ENCODE data around the gene RFESD. TPM values are rescaled to one million over a fixed set of nuclear protein-coding genes. Genes with fewer than 3 reads are reported as not detected.

The RFESD gene
- polyA plus RNA-seq, 3 donors = 0.15 to 1.4 (median 0.24) TPM

GRCh38 chr5:95707055-95707454 is 60.5 kb downstream of the RFESD start:
- no peak overlapping the region for H2AFZ ChIP-seq (ENCODE audit: insufficient read depth, low read depth, low read length, poor library complexity, severe bottlenecking)
- no peaks in the 10 kb centered on the region for H3K79me2 ChIP-seq (ENCODE audit: insufficient read depth, low read length)
- peaks cover 2% of the 10 kb centered on the region for H3K4me1 Mint-ChIP-seq
- H3K4me2 ChIP-seq (replicated peaks; ENCODE audit: extremely low read depth, low read length, poor library complexity, severe bottlenecking) = no peak overlapping the region
- no peak overlapping the region for H3K27ac ChIP-seq (ENCODE audit: low read depth in 1 of 2, low read length in 2 of 2)
- TF ChIP-seq, protein P1, sequence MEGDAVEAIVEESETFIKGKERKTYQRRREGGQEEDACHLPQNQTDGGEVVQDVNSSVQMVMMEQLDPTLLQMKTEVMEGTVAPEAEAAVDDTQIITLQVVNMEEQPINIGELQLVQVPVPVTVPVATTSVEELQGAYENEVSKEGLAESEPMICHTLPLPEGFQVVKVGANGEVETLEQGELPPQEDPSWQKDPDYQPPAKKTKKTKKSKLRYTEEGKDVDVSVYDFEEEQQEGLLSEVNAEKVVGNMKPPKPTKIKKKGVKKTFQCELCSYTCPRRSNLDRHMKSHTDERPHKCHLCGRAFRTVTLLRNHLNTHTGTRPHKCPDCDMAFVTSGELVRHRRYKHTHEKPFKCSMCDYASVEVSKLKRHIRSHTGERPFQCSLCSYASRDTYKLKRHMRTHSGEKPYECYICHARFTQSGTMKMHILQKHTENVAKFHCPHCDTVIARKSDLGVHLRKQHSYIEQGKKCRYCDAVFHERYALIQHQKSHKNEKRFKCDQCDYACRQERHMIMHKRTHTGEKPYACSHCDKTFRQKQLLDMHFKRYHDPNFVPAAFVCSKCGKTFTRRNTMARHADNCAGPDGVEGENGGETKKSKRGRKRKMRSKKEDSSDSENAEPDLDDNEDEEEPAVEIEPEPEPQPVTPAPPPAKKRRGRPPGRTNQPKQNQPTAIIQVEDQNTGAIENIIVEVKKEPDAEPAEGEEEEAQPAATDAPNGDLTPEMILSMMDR (IDR thresholded peaks at IDR 0.05) = no peak
- no peak overlapping the region for H3K9ac ChIP-seq (ENCODE audit: insufficient read depth, low read length, poor library complexity, severe bottlenecking)
- H3K4me3 ChIP-seq (replicated peaks in 1 of 3; ENCODE audit: low read depth in 2 of 3, low read length in 3 of 3) = no peak overlapping the region
- H4K20me1 ChIP-seq (ENCODE audit: insufficient read depth, low read length) = no peaks in the 10 kb centered on the region
- H3K4me1 ChIP-seq (ENCODE audit: control insufficient read depth in 1 of 2, insufficient read depth in 2 of 2, low read length in 2 of 2) = no peaks in the 10 kb centered on the region
- no peaks in the 10 kb centered on the region for H3K36me3 ChIP-seq (replicated peaks in 1 of 2; ENCODE audit: control insufficient read depth in 1 of 2, insufficient read depth in 2 of 2, low read length in 2 of 2)
- no peak overlapping the region for H3K4me3 Mint-ChIP-seq
- H3K36me3 Mint-ChIP-seq = no peaks in the 10 kb centered on the region
- peaks cover 0 to 14% (median 3%) of the 10 kb centered on the region in 7 donors for H3K9me3 Mint-ChIP-seq
- intact Hi-C loops (cut with micrococcal nuclease) = no loop called here
- no peaks in the 10 kb centered on the region for H3K27me3 ChIP-seq (ENCODE audit: control insufficient read depth in 2 of 2, insufficient read depth in 2 of 2, low read length in 2 of 2)
- H3K27ac Mint-ChIP-seq = no peak overlapping the region
- no peak for DNase-seq
- H3K27me3 Mint-ChIP-seq (ENCODE audit: low read depth in 3 of 3) = peaks cover 0 to 2% (median 0%) of the 10 kb centered on the region in 3 donors
- WGBS (ENCODE audit: insufficient coverage) = 95% methylated on average over 9 of the region's 9 CpGs
- no peaks in the 10 kb centered on the region for H3K9me3 ChIP-seq (replicated peaks in 1 of 2; ENCODE audit: control insufficient read depth in 1 of 2, insufficient read depth in 1 of 2, low read length in 2 of 2)

Other genes with a start within 250 kb of the RFESD start
- 10 to 100 TPM; 13.7 to 24.6 (median 17.6) TPM for gene SKIC3, start 91.8 kb upstream of the RFESD start, polyA plus RNA-seq
- gene ARSK, start 91.7 kb upstream of the RFESD start, polyA plus RNA-seq = 1 to 10 TPM in 2 of 3 donors, under 1 TPM in 1; 0.67 to 1.3 (median 1.3) TPM
- not detected for gene GPR150, start 26.7 kb upstream of the RFESD start, polyA plus RNA-seq
- not detected for gene SPATA9, start 36.2 kb downstream of the RFESD start, polyA plus RNA-seq
- gene RHOBTB3, start 84.6 kb downstream of the RFESD start, polyA plus RNA-seq = 1 to 10 TPM in 1 of 3 donors, under 1 TPM in 2; 0.41 to 1.5 (median 0.63) TPM
- gene GLRX, start 175.9 kb downstream of the RFESD start, polyA plus RNA-seq = 100 to 1,000 TPM; 386 to 603 (median 555) TPM